Osteoblast (primary cell): Measurements from ENCODE around the gene MORC2. TPM values are rescaled to one million over a fixed set of nuclear protein-coding genes. Genes with fewer than 3 reads are reported as not detected.
A peak's percentile ranks its signal among the peaks of the same experiment; 100 is the strongest.

ENCODE experiments used
- DNase-seq: peaks from one replicate; pipeline ENCODE4 v3.0.0; 2011; ENCODE audit warnings: low spot score, mixed read lengths; ENCODE audit not compliant: insufficient read length; ENCODE audit errors: missing footprints
- H2AFZ ChIP-seq: 2 replicates; pipeline ENCODE4 v1.6.0; 2011; ENCODE audit warnings: mild to moderate bottlenecking, low read length
- H3K27ac ChIP-seq: 2 replicates; pipeline ENCODE4 v1.5.1; 2011; ENCODE audit warnings: mild to moderate bottlenecking, low read depth, low read length, moderate library complexity
- H3K27me3 ChIP-seq: 2 replicates; pipeline ENCODE4 v1.6.0; 2012; ENCODE audit warnings: mild to moderate bottlenecking, control low read depth, inconsistent platforms, low read length, moderate library complexity; ENCODE audit not compliant: insufficient read depth
- H3K36me3 ChIP-seq: 2 replicates; pipeline ENCODE4 v1.5.1; 2011; ENCODE audit warnings: mild to moderate bottlenecking, low read length, control low read depth, moderate library complexity; ENCODE audit not compliant: insufficient read depth
- H3K4me1 ChIP-seq: 2 replicates; pipeline ENCODE4 v1.5.1; 2011; ENCODE audit warnings: mild to moderate bottlenecking, low read length, control low read depth, moderate library complexity; ENCODE audit not compliant: insufficient read depth
- H3K4me2 ChIP-seq: 2 replicates; pipeline ENCODE4 v1.6.0; 2011; ENCODE audit warnings: mild to moderate bottlenecking, low read length; ENCODE audit not compliant: insufficient read depth
- H3K4me3 ChIP-seq: fragments of 200-600 bp; sonication (generic); 3 replicates; pipeline ENCODE4 v1.5.1; 2012; ENCODE audit warnings: mild to moderate bottlenecking, low read length, inconsistent platforms; ENCODE audit not compliant: insufficient read depth
- H3K79me2 ChIP-seq: 2 replicates; pipeline ENCODE4 v1.6.0; 2012; ENCODE audit warnings: mild to moderate bottlenecking, low read length, control low read depth, inconsistent platforms; ENCODE audit not compliant: insufficient read depth
- H3K9me3 ChIP-seq: 2 replicates; pipeline ENCODE4 v1.5.1; 2011; ENCODE audit warnings: low read depth, low read length, control low read depth
- H4K20me1 ChIP-seq: 2 replicates; pipeline ENCODE4 v1.6.0; 2012; ENCODE audit warnings: mild to moderate bottlenecking, low read length, control low read depth; ENCODE audit not compliant: insufficient read depth
- CTCF ChIP-seq: IDR thresholded peaks from 2 replicates; pipeline ENCODE4 v1.5.1; 2011; ENCODE audit warnings: mild to moderate bottlenecking, low read depth, low read length, moderate library complexity; ENCODE audit errors: extremely low read depth
- total RNA-seq: library from RNA; depleted of rRNA; stranded (reverse); fragments of >200 nt; gene quantifications from 2 replicates; pipeline ENCODE4 v1.2.3, GENCODE V29; 2012

The MORC2 gene
- total RNA-seq, 1 donor: 17.0 TPM

GRCh38 chr22:30953206-30953605, 15.4 kb downstream of the MORC2 start:
- no peak for DNase-seq
- Histone ChIP-seq H3K36me3 (peaks cover 65% of the 10 kb centered on the region), H2AFZ (no peak overlapping the region), H3K27ac (no peak overlapping the region), H3K4me2 (no peak overlapping the region), H3K4me3 (no peak overlapping the region), H3K9me3 (no peaks in the 10 kb centered on the region), H3K79me2 (peaks cover 6% of the 10 kb centered on the region), H4K20me1 (peaks cover 2% of the 10 kb centered on the region), H3K27me3 (no peaks in the 10 kb centered on the region), H3K4me1 (peaks cover 12% of the 10 kb centered on the region)
- TF ChIP-seq CTCF: no peak

GRCh38 chr22:30949934-30950660, 18.5 kb downstream of the MORC2 start:
- Histone ChIP-seq H2AFZ (no peak overlapping the region), H3K4me3 (no peak overlapping the region), H3K9me3 (no peaks in the 10 kb centered on the region), H4K20me1 (peaks cover 9% of the 10 kb centered on the region), H3K36me3 (peaks cover 85% of the 10 kb centered on the region), H3K27ac (no peak overlapping the region), H3K4me2 (no peak overlapping the region), H3K4me1 (peaks cover 15% of the 10 kb centered on the region), H3K79me2 (no peaks in the 10 kb centered on the region), H3K27me3 (no peaks in the 10 kb centered on the region)
- TF ChIP-seq CTCF: no peak
- no peak for DNase-seq

GRCh38 chr22:30948930-30949342, 19.6 kb downstream of the MORC2 start:
- H3K4me1 ChIP-seq: peaks cover 15% of the 10 kb centered on the region
- no peak for DNase-seq
- H3K4me2 ChIP-seq: no peak overlapping the region
- TF ChIP-seq CTCF: no peak
- H3K9me3 ChIP-seq: no peaks in the 10 kb centered on the region
- H3K4me3 ChIP-seq: no peak overlapping the region
- H3K27ac ChIP-seq: no peak overlapping the region
- H2AFZ ChIP-seq: no peak overlapping the region
- peaks cover 12% of the 10 kb centered on the region for H4K20me1 ChIP-seq
- H3K27me3 ChIP-seq: no peaks in the 10 kb centered on the region
- no peaks in the 10 kb centered on the region for H3K79me2 ChIP-seq
- H3K36me3 ChIP-seq: peaks cover 89% of the 10 kb centered on the region

GRCh38 chr22:30947816-30948454, 20.6 kb downstream of the MORC2 start:
- Histone ChIP-seq H3K79me2 (no peaks in the 10 kb centered on the region), H3K4me3 (no peak overlapping the region), H3K4me2 (no peak overlapping the region), H3K27ac (no peak overlapping the region), H3K9me3 (no peaks in the 10 kb centered on the region), H3K4me1 (peaks cover 15% of the 10 kb centered on the region), H3K27me3 (no peaks in the 10 kb centered on the region), H3K36me3 (peaks cover 85% of the 10 kb centered on the region), H4K20me1 (peaks cover 12% of the 10 kb centered on the region), H2AFZ (no peak overlapping the region)
- peak; percentile 60 for TF ChIP-seq CTCF
- DNase-seq: no peak
